Fibroblast of villous mesenchyme (primary cell): ENCODE results near the gene DHX35. TPM values are rescaled to one million over a fixed set of nuclear protein-coding genes. Genes with fewer than 3 reads are reported as not detected.

Experiments used
- DNase-seq: peaks from one replicate; pipeline ENCODE4 v3.0.0-alpha.2; 2010; ENCODE audit warnings: low read depth
- H3K4me3 ChIP-seq: 2 replicates; pipeline ENCODE4 v1.5.1; 2011; ENCODE audit warnings: low read depth, mild to moderate bottlenecking, low read length
- CTCF ChIP-seq: IDR thresholded peaks from 2 replicates; pipeline ENCODE4 v1.5.1; 2012; ENCODE audit warnings: low read depth, mild to moderate bottlenecking, low read length; ENCODE audit not compliant: insufficient read depth
- total RNA-seq: library from RNA; depleted of rRNA; stranded (reverse); fragments of >200 nt; gene quantifications from 2 replicates; pipeline ENCODE4 v1.2.3, GENCODE V29; 2012

Gene DHX35
- total RNA-seq, 1 donor: 12.5 TPM

- TF ChIP-seq CTCF: no peak
- no peak for DNase-seq
- no peak overlapping the region for H3K4me3 ChIP-seq
These were observed 41.3 kb upstream of the DHX35 start for GRCh38 chr20:38920851-38921250.

GRCh38 chr20:38924718-38925117 lies 37.4 kb upstream of the DHX35 start:
- no peak for DNase-seq
- TF ChIP-seq CTCF: no peak
- H3K4me3 ChIP-seq: no peak overlapping the region

- H3K4me3 ChIP-seq: peak within 1 kb of the TSS; percentile 88
These were observed 35.8 kb upstream of the DHX35 start, which contains the start of gene FAM83D for GRCh38 chr20:38926142-38926933. FAM83D (plus strand) TSS chr20:38926417; CDS start chr20:38926443, 26 bp downstream.

GRCh38 chr20:38926934-38927616 lies 35.1 kb upstream of the DHX35 start:
- DNase-seq: peak; percentile 42
- H3K4me3 ChIP-seq: peak overlapping the region; percentile 88

More at GRCh38 chr20:38926142-38926933, 35.8 kb upstream of the DHX35 start, which contains the start of gene FAM83D:
- peak; percentile 99 for DNase-seq
- TF ChIP-seq CTCF: no peak

GRCh38 chr20:38927902-38928578 lies 34.1 kb upstream of the DHX35 start:
- H3K4me3 ChIP-seq: peak overlapping the region; percentile 88
- TF ChIP-seq CTCF: no peak
- DNase-seq: no peak

More at GRCh38 chr20:38926934-38927616, 35.1 kb upstream of the DHX35 start:
- TF ChIP-seq CTCF: no peak

- TF ChIP-seq CTCF: no peak
- no peak for DNase-seq
- H3K4me3 ChIP-seq: no peak overlapping the region
These were observed 31.9 kb upstream of the DHX35 start for GRCh38 chr20:38930242-38930569.
